Fibroblast of peridontal ligament (primary cell): ENCODE data around the gene GDPGP1.

ENCODE experiments used
- DNase-seq: peaks from one replicate; pipeline ENCODE4 v3.0.0-alpha.2; 2010; ENCODE audit errors: extremely low read depth

The GDPGP1 gene

GRCh38 chr15:90225504-90226234 lies 8.3 kb upstream of the GDPGP1 start:
- no peak for DNase-seq

- DNase-seq = no peak
Measured at GRCh38 chr15:90227336-90227735, 6.7 kb upstream of the GDPGP1 start.

DNA sequence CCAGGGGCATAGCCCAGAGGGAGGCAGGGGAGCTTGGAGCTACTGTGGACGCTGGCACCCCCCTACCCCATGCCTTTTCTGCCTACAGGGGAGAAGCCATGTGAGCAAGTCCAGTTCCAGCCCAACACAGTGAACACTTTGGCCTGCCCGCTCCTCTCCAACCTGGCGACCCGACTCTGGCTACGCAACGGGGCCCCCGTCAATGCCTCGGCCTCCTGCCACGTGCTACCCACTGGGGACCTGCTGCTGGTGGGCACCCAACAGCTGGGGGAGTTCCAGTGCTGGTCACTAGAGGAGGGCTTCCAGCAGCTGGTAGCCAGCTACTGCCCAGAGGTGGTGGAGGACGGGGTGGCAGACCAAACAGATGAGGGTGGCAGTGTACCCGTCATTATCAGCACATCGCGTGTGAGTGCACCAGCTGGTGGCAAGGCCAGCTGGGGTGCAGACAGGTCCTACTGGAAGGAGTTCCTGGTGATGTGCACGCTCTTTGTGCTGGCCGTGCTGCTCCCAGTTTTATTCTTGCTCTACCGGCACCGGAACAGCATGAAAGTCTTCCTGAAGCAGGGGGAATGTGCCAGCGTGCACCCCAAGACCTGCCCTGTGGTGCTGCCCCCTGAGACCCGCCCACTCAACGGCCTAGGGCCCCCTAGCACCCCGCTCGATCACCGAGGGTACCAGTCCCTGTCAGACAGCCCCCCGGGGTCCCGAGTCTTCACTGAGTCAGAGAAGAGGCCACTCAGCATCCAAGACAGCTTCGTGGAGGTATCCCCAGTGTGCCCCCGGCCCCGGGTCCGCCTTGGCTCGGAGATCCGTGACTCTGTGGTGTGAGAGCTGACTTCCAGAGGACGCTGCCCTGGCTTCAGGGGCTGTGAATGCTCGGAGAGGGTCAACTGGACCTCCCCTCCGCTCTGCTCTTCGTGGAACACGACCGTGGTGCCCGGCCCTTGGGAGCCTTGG lies 5.9 kb upstream of the GDPGP1 start:
- DNase-seq = no peak

DNA sequence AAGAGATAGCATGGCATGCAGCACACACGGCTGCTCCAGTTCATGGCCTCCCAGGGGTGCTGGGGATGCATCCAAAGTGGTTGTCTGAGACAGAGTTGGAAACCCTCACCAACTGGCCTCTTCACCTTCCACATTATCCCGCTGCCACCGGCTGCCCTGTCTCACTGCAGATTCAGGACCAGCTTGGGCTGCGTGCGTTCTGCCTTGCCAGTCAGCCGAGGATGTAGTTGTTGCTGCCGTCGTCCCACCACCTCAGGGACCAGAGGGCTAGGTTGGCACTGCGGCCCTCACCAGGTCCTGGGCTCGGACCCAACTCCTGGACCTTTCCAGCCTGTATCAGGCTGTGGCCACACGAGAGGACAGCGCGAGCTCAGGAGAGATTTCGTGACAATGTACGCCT lies 5.0 kb upstream of the GDPGP1 start:
- DNase-seq = no peak

- DNase-seq = no peak
Measured at GRCh38 chr15:90230071-90230494, 3.9 kb upstream of the GDPGP1 start.

- DNase-seq = no peak
Measured at GRCh38 chr15:90230610-90231009, 3.4 kb upstream of the GDPGP1 start.

DNA sequence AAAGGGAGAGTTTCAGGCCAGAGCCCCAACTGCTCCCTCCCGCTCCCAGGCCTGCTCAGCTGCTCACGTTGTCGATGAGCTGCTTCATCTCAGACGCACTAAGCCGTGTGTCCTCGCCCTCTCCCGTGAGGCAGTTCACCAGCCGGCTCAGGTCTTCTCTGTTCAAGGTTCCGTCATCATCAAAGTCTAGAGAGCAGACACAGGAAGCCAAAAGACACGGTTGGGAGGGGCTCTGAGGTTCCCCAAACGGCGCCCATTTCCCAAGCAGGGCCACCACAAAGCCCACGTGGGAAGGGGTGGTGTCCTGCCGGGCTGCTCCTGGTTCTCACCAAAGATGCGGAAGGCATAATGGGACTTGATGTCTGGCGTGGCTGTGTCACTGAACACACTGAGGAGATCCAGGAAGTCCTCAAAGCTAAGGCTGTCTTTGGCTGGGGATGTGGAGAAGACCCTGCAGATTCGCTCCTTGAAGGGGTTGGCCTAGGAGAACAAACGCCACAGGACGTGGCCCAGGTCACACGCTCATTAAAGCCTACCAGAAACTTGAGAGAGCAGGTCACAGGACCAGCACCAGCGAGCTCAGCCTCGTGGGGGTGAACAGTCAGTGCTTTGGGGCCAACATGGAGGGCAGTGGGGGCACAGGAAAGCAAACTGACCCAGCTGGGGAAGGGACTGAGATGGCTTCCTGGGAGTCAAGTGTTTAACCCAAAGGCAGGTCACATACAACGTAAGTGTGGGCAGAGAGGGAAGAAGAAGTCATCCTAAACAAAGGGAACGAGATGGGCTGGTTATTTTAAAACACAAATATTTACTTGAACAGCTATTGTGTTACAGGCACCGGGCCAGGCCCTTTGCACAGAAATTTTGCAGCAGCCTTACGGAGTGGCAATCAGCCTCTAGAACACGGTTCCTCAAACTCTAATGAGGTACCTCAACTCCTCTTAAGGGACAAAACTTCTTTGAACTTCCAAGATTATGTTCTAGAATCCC lies 2.7 kb upstream of the GDPGP1 start:
- DNase-seq = no peak

GRCh38 chr15:90232196-90232595 lies 1.8 kb upstream of the GDPGP1 start:
- DNase-seq = no peak

- peak; percentile 41 for DNase-seq
Measured at GRCh38 chr15:90232941-90233386, 1.0 kb upstream of the GDPGP1 start.

DNA sequence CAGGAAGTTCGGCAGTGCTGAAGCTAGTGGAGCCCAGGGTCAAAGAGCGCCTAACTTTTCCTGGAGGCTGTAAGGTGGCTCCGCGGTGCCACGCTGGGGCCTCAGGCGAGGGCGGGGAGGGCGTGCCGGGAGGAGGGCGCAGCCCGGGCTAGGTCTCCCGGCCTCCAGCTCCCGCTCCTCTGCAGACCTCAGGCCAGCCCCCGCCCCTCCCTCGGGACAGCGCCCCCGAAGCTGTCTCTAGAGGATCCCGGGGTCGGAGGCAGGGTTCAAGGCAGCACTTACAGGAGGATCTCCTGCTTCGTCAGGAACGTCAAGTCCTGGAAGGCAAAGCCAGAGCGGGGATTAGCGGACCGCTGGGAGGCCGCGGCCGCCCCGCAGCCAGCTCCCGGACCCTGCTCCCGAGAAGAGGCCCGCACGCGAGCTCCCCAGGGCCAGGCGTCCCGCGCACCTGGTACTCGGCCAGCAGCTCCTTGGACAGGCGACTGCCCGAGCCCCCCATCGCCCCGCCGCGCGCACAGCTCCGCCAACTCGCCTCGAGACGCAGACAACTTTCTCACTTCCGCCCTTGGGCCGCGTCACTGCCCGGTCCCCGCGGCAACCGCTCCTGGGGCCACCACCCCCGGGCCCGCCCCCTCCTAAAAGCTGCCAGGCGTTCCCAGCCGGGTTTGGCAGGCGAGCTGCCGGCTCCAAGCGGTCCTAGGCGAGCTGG lies 468 bp upstream of the GDPGP1 start, which contains the start of gene CIB1:
Gene CIB1 (minus strand): TSS at position 555 of the 709 bp plus-strand sequence. CDS start 56 bp downstream, at position 499.
- peak; percentile 95 for DNase-seq

- DNase-seq = no peak
Measured at GRCh38 chr15:90239371-90239770, 5.4 kb downstream of the GDPGP1 start.

GRCh38 chr15:90240856-90241255 lies 6.8 kb downstream of the GDPGP1 start:
- no peak for DNase-seq

DNA sequence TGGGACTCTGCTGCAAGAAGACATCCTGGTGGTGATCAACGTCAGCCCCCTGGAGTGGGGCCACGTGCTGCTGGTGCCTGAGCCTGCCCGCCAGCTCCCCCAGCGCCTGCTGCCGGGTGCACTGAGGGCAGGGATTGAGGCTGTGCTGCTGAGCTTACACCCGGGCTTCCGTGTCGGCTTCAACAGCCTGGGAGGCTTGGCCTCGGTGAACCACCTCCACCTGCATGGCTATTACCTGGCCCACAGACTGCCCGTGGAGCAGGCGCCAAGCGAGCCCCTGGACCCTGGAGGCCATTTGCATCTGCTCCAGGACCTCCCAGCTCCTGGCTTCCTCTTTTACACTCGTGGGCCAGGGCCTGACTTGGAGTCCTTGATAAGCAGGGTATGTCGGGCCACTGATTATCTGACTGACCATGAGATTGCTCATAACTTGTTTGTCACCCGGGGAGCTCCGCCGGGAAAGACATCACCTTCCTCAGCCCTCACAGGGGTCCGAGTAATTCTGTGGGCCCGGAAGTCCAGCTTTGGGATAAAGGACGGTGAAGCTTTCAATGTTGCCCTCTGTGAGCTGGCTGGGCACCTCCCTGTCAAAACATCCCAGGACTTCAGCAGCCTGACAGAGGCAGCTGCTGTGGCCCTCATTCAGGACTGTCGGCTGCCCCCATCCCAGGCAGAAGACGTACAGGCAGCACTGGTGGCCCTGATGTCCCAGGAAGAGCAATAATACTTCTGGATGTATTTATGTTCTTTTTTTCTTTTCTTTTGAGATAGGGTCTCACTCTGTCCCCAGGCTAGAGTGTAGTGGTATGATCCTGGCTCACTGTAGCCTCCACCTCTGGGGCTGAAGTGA lies 7.6 kb downstream of the GDPGP1 start:
- no peak for DNase-seq

GRCh38 chr15:90243943-90244639 lies 10.1 kb downstream of the GDPGP1 start:
- no peak for DNase-seq

GRCh38 chr15:90248789-90249202 lies 14.8 kb downstream of the GDPGP1 start:
- DNase-seq = no peak

- peak; percentile 67 for DNase-seq
Measured at GRCh38 chr15:90249203-90249863, 15.3 kb downstream of the GDPGP1 start, which contains the start of gene TTLL13. TTLL13 (plus strand) TSS chr15:90249556; CDS start chr15:90250631, 1,075 bp downstream.

- DNase-seq = no peak
Measured at GRCh38 chr15:90257776-90258175, 23.8 kb downstream of the GDPGP1 start.

DNA sequence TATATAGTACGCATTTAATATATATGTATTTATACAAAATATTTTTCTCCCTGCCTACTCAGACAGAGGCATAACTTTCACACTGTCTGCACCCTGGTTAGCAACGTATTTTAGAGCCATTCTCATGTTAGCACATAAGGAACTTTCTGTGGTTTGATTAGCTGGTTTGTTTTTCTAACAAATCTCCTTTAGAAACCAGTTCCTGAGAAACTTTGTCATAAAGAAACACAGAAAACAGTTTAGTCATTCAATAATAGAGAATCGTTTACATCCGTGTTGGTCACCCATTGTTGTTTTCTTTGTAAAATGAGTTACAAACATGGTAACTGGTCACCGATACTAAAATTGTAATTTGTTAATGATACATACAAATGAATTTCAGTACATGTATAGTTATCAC lies 25.5 kb downstream of the GDPGP1 start:
- DNase-seq = no peak
